Left hindlimb (tissue), 1 donor: Measurements from ENCODE around the gene PARP3.
A peak's percentile ranks its signal among the peaks of the same experiment; 100 is the strongest.
"Not testable (repeated sequence)": the region's sequence is repeated elsewhere in the genome, so short reads cannot be mapped to it uniquely, and the experiment has no call there.

Experiments
- DNase-seq: peaks from one replicate; pipeline ENCODE4 v3.0.0-alpha.2; 2018

PARP3 gene

GRCh38 chr3:51941798-51942602, at the start of gene PARP3, which contains the start of gene RRP9:
Gene PARP3, plus strand, starts transcription at chr3:51942363. Its CDS starts 993 bp downstream, at chr3:51943356.
Gene RRP9, minus strand, starts transcription at chr3:51941904. Its CDS starts 37 bp downstream, at chr3:51941867.
- peak; percentile 100 for DNase-seq

- no peak for DNase-seq
These were observed 47.8 kb upstream of the PARP3 start for GRCh38 chr3:51894391-51894790.

GRCh38 chr3:51894939-51895338, 47.2 kb upstream of the PARP3 start:
- DNase-seq = no peak

DNA sequence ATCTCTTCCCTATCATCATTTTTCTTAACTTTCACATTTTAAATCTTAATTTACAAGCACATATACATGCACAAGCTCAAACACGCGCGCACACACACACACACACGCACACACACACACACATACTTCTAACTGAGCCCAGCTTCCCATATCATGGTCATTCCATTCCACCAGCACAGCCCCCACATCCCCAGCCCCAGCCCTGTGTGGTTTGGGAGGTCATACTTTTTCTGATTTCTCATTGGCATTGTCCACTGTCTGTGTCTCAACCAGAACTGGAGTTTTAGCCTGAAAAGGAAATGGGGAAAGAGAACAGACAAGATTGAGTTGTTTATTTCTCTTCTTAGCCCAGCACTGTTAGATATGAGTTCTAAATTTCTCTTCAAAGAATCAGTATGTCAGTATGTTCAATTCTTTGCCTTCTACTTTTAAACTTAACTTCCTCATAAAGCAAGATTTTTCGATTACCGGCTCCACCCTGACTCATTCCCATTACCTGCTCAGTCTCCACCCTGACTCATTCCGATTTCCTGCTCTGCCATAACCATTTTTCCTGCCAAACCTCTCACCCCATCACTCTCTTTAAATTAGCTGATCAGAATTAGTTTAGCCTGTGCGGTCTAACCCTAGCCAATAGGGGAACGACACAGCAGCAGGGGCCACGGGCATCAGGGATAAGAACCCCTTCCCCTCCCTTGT, 45.4 kb upstream of the PARP3 start:
- DNase-seq = no peak

DNA sequence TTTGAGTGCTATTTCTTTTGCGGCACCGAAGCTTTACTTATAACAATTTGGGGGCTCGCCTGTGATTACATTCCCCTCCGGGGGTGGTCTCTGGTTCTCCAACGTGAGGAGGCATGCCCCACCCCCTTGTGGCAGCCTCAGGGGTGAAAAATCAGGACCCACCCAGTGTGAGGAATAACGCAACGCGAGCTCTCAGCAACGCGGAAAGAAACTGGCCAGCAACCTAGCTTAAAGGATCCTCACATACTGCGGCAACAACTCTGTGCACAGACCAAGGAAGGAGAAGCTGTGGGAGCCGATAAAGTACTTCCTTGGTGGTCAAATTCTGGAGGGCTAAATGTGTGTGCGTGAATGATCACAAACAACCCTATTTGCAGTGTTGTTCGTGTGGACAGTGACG, 44.8 kb upstream of the PARP3 start:
- DNase-seq = no peak

DNA sequence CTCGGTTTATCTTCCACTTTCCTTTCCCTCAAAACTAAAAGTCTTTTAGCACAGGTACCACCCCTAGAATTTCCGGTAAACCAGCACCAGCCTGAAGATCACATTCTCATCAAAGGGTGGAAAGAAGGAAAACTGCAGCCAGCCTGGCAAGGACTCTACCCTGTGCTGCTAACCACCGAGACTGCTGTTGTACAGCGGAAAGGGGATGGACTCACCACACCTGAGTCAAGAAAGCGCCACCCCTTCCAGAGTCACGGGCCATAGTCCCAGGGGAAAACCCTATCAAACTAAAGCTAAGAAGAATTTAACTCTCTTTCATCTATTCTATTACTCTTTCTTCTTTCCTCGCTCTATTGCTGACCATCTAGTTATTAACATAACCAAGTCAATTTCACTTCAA, 42.1 kb upstream of the PARP3 start:
- not testable (repeated sequence) for DNase-seq

GRCh38 chr3:51902361-51902760, 39.8 kb upstream of the PARP3 start:
- not testable (repeated sequence) for DNase-seq

- DNase-seq = no peak
These were observed 37.9 kb upstream of the PARP3 start for GRCh38 chr3:51904034-51904823.

- DNase-seq = no peak
These were observed 34.1 kb upstream of the PARP3 start for GRCh38 chr3:51908026-51908425.

- DNase-seq = no peak
These were observed 25.7 kb upstream of the PARP3 start for GRCh38 chr3:51916418-51916817.

DNA sequence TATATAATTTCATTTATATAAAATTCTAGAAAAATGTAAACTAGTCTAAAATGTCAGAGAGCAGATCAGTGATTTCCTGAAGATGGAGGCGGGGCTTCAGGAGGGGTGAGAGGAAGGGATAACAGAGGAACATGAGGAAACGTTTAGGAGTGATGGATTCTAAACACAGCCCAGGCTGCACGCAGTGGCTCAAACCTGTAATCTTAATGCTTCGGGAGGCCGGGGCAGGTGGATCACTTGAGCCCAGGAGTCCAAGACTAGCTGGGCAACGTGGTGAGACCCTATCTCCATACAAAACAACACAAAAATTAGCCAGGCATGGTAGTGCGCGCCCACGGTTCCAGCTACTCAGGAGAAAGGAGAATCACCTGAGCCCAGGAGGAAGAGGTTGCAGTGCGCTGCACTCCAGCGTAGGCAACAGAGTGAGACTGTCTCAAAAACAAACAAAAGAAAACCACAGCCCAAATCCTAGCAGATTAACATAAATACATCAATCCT, 21.0 kb upstream of the PARP3 start:
- DNase-seq = no peak

- DNase-seq = no peak
These were observed 14.8 kb upstream of the PARP3 start for GRCh38 chr3:51927061-51927977.

DNA sequence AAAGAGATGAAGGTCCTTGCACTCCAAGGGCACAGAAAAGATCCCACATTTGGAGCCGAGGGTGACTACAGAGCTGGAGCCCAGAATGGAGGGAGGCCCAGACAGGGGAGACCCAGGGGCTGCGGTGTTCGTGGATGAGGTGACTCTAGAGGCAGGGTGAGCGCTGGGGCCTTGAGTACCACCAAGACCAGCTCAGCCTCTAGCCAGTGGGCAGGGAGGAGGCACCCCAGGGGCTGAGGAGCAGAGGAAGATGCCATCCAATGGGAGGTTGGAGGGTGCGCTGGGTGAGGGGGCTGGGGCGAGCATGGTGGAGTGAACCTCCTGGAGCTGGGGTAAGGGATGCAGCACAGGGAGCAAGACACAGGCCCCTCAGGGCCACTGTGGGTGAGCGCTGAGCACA, 13.7 kb upstream of the PARP3 start:
- no peak for DNase-seq

DNA sequence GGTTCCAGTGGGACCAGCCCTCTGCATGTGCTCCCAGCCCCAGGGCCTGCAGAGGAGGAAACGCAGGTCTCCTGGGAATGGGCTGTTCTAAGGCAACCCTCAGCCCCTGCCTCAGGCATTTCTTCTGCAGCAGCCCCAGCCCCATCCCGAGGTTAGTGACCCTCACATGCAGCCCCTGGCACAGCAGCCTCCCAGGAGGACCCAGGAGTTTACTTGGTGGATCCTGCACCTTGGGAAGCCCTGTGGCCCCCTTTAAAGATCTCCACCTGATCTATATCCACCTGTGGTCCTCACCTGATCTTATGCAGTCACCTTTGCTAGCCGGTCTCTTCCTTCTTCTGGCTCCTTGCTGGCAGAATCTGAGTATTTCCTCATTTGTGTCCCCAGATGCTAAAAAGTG, 13.2 kb upstream of the PARP3 start:
- DNase-seq = not testable (repeated sequence)

GRCh38 chr3:51929420-51930003, 12.7 kb upstream of the PARP3 start:
- DNase-seq = no peak

GRCh38 chr3:51930439-51930838, 11.7 kb upstream of the PARP3 start:
- DNase-seq = no peak

GRCh38 chr3:51931756-51932155, 10.4 kb upstream of the PARP3 start:
- no peak for DNase-seq

GRCh38 chr3:51932471-51933370, 9.4 kb upstream of the PARP3 start:
- DNase-seq = no peak

- DNase-seq = no peak
These were observed 8.6 kb upstream of the PARP3 start for GRCh38 chr3:51933471-51934138.
